Upper lobe of right lung (tissue), 1 donor: ENCODE results near the gene CKS1B. TPM values are rescaled to one million over a fixed set of nuclear protein-coding genes. Genes with fewer than 3 reads are reported as not detected.

Source experiments
- ATAC-seq: fragments of 200-7000 bp; cut with Tn5 transposase; one replicate; pipeline ENCODE4 v1.9.1; 2020; ENCODE audit warnings: mild to moderate bottlenecking, moderate library complexity
- DNase-seq: peaks from one replicate; pipeline ENCODE4 v3.0.0-alpha.2; 2020
- H3K27ac ChIP-seq: fragments of 200-600 bp; one replicate; pipeline ENCODE4 v1.8.0; 2022
- H3K27me3 ChIP-seq: fragments of 200-600 bp; one replicate; pipeline ENCODE4 v1.8.0; 2022; ENCODE audit warnings: mild to moderate bottlenecking
- H3K36me3 ChIP-seq: fragments of 200-600 bp; one replicate; pipeline ENCODE4 v1.8.0; 2022
- H3K4me1 ChIP-seq: fragments of 200-600 bp; one replicate; pipeline ENCODE4 v1.8.0; 2022
- H3K4me3 ChIP-seq: fragments of 200-600 bp; one replicate; pipeline ENCODE4 v1.8.0; 2022; ENCODE audit warnings: mild to moderate bottlenecking
- H3K9me3 ChIP-seq: fragments of 200-600 bp; one replicate; pipeline ENCODE4 v1.8.0; 2022
- intact Hi-C: fragments of 100-400 bp; cut with DNase I; formaldehyde crosslinking; loops from one replicate; pipeline ENCODE4 v1.11.0; 2022
- total RNA-seq: library from RNA; stranded (reverse); fragmentation: NEBNext Ultra II Directional; extraction: Animal tissue kit (Norgen Biotek cat#: 25700); gene quantifications from one replicate; pipeline ENCODE4 v1.2.1, GENCODE V29; 2021
- TF ChIP-seq, protein P1 (sequence below): fragments of 200-600 bp; IDR thresholded peaks from one replicate; pipeline ENCODE4 v1.8.0; 2022; ENCODE audit warnings: antibody characterized with exemption
- donor health status: DM: no; HTN: yes; CAD: no; lungs with severe emphysema.

The CKS1B gene
- total RNA-seq, 1 donor from 2014 or later, result 27.0 TPM

DNA sequence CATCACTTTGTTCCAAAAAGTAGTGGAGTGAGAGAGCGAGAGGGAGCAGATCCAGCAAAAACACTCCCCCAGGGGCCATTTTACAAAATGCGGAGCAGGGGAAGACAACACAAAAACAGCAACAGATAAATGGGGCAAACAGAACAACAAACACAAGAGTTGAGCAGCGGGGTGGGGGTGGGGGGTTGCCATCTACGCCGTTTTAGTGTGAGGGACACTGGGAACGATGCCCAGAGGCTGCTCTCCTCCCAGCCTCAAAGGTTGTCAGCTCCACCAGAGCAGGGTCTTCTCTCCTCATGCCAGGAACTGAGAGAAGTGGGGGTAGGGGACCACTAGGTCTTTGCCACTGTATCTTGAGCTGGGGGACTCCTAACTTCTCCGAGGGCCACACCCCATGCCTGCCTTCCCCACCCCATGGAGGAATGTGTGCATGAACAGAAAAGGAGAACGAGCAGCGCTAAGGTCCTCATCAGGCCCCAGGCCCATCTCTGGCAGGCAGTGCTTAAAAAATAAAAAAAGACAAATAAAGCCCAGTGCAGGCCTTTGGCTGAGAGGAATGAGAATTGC lies 17.3 kb upstream of the CKS1B start:
- Histone ChIP-seq H3K4me1 (peaks cover 51% of the 10 kb centered on the region), H3K27ac (no peak overlapping the region), H3K4me3 (no peak overlapping the region), H3K36me3 (peaks cover 13% of the 10 kb centered on the region), H3K27me3 (no peaks in the 10 kb centered on the region), H3K9me3 (no peaks in the 10 kb centered on the region)
- TF ChIP-seq, protein P1, sequence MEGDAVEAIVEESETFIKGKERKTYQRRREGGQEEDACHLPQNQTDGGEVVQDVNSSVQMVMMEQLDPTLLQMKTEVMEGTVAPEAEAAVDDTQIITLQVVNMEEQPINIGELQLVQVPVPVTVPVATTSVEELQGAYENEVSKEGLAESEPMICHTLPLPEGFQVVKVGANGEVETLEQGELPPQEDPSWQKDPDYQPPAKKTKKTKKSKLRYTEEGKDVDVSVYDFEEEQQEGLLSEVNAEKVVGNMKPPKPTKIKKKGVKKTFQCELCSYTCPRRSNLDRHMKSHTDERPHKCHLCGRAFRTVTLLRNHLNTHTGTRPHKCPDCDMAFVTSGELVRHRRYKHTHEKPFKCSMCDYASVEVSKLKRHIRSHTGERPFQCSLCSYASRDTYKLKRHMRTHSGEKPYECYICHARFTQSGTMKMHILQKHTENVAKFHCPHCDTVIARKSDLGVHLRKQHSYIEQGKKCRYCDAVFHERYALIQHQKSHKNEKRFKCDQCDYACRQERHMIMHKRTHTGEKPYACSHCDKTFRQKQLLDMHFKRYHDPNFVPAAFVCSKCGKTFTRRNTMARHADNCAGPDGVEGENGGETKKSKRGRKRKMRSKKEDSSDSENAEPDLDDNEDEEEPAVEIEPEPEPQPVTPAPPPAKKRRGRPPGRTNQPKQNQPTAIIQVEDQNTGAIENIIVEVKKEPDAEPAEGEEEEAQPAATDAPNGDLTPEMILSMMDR, result no peak
- ATAC-seq, result no peak
- intact Hi-C loops, result no loop called here
- DNase-seq, result no peak

DNA sequence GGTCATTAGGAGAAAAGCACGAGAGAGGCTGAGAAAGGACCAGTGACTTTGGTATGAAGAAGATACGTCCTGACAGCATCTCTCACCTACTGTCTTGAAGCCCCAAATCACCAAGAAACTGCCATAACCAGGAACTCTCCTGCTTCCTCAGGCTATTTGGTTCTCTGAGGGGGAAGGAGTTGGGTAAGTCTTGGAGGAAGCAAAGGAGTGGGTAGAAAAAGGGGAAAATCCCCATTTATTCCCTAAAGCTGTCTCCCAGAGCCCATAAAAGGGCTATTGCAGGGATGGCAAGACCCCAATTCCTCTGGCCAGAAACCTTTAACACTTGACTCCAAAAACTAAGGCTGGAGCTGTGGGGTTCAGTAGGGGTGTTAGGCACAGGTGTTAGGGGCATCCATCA lies 16.4 kb upstream of the CKS1B start:
- intact Hi-C loops, result no loop called here
- H3K4me1 ChIP-seq, result peaks cover 53% of the 10 kb centered on the region
- TF ChIP-seq, protein P1, result no peak

DNA sequence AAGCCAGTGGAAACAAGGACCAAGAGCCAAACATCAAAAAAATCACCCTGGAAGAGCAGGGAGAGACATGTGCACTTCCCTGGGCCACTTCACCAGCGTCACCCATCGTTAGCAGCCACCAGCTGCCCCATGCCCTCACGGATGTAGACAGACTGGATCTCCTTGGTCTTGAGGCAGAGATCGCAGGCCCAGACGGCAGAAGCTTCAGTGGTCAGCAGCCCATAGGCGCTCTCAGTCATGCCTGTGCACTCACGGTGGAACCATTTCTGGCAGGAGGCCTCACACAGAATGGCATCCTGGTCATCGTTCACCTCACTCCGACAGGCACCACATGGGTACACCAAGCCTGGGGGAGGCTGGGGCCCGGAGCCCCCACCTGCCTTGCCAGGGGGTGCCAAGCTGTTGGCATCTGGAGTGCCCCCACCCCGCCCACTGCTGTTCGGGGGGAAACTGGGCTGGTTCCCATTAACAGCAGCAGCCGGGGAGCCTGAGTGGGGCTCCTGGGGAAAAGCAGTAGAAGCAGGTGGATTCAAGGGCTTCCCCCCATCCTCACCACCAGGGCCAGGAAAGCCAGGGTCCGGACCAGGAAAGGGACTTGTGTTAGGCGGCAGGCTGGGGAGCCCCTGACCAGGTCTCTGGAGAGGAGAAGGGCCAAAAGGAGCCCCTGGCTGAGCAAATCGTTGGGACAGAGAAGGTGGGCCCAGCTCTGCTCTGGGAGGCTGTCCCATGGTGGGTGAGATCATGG lies 15.6 kb upstream of the CKS1B start:
- peaks cover 20% of the 10 kb centered on the region for H3K36me3 ChIP-seq
- peak; percentile 61 for DNase-seq
- TF ChIP-seq, protein P1, result no peak
- H3K4me3 ChIP-seq, result no peak overlapping the region
- intact Hi-C loops, result no loop called here
- no peak for ATAC-seq
- no peaks in the 10 kb centered on the region for H3K27me3 ChIP-seq
- no peaks in the 10 kb centered on the region for H3K9me3 ChIP-seq
- peaks cover 45% of the 10 kb centered on the region for H3K4me1 ChIP-seq
- no peak overlapping the region for H3K27ac ChIP-seq

More for the DNA sequence above, 16.4 kb upstream of the CKS1B start:
- ATAC-seq, result no peak
- Histone ChIP-seq H3K4me3 (no peak overlapping the region), H3K27me3 (no peaks in the 10 kb centered on the region), H3K36me3 (peaks cover 13% of the 10 kb centered on the region), H3K9me3 (no peaks in the 10 kb centered on the region), H3K27ac (no peak overlapping the region)
- no peak for DNase-seq

DNA sequence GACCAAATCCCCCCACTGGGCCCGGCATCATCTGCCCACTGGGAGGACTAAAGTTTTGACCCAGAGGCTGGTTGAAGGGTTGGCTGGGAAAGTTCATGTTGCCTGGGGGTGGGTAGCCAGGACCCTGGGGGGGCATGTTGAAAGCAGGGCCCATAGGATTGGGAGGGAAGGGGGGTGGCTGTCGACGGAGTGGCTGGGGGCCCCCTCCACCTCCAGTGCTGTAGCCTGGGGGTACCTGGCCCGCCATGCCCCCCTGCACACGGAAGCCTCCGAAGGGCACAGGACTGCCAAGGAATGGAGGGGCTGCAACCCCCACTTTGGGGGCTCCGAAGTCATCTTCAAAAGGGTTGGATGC lies 15.1 kb upstream of the CKS1B start:
- intact Hi-C loops, result no loop called here

DNA sequence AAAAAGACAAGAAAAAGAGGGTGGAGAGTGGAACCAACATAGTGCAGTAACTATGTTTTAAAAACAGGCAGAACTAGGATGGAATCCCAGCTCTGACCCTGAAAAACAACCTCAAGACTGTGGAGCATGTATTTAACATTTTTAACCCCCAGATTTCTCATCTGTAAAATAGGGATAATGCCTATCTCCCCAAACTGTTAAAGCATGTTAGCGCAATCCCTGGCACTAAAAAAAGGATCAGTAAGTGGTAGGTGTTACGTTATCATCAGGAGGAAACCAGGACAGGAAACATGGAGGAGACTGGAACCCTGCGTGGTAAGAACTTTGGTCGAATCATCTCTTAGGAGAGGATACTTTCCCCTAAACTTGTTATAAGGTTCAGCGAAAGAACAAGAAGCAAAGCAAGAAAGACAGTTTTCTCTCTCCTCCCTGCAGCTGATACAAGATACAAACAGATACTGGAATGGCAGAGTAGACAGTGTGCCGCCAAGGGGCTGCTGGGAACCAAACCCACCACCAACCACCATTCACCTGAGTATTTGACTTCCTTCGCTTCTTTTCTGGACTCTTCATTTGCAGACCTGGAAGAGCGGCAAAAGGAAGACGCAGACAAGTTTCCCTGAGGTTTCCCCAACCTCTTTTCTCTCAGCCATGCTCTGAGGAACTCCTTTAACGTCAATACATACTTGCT lies 13.9 kb upstream of the CKS1B start:
- H3K36me3 ChIP-seq, result peaks cover 35% of the 10 kb centered on the region
- ATAC-seq, result no peak
- H3K27ac ChIP-seq, result peak overlapping the region; percentile 98
- no peaks in the 10 kb centered on the region for H3K9me3 ChIP-seq
- no peak for DNase-seq
- TF ChIP-seq, protein P1, result no peak
- peaks cover 29% of the 10 kb centered on the region for H3K4me1 ChIP-seq
- intact Hi-C loops, result no loop called here
- peak overlapping the region; percentile 90 for H3K4me3 ChIP-seq
- H3K27me3 ChIP-seq, result no peaks in the 10 kb centered on the region

More for the DNA sequence above, 15.1 kb upstream of the CKS1B start:
- no peaks in the 10 kb centered on the region for H3K27me3 ChIP-seq
- peaks cover 23% of the 10 kb centered on the region for H3K36me3 ChIP-seq
- no peak for ATAC-seq
- no peak overlapping the region for H3K4me3 ChIP-seq
- no peaks in the 10 kb centered on the region for H3K9me3 ChIP-seq
- H3K4me1 ChIP-seq, result peaks cover 40% of the 10 kb centered on the region
- DNase-seq, result no peak
- TF ChIP-seq, protein P1, result no peak
- H3K27ac ChIP-seq, result no peak overlapping the region
